Skin of body (tissue), 2 donors: ENCODE data around the gene SMURF1. TPM values are rescaled to one million over a fixed set of nuclear protein-coding genes. Genes with fewer than 3 reads are reported as not detected.
"Not testable (repeated sequence)": the region's sequence is repeated elsewhere in the genome, so short reads cannot be mapped to it uniquely, and the experiment has no call there.

Experiments
- DNase-seq: peaks from one replicate; lab custom pipeline; 2025; lab: John Stamatoyannopoulos, UW
- total RNA-seq: library from RNA; depleted of rRNA; stranded (reverse); fragments of >200 nt; gene quantifications from one replicate; pipeline ENCODE4 v1.2.3, GENCODE V29; 2014

SMURF1 gene
- 15.7 TPM for total RNA-seq

DNA sequence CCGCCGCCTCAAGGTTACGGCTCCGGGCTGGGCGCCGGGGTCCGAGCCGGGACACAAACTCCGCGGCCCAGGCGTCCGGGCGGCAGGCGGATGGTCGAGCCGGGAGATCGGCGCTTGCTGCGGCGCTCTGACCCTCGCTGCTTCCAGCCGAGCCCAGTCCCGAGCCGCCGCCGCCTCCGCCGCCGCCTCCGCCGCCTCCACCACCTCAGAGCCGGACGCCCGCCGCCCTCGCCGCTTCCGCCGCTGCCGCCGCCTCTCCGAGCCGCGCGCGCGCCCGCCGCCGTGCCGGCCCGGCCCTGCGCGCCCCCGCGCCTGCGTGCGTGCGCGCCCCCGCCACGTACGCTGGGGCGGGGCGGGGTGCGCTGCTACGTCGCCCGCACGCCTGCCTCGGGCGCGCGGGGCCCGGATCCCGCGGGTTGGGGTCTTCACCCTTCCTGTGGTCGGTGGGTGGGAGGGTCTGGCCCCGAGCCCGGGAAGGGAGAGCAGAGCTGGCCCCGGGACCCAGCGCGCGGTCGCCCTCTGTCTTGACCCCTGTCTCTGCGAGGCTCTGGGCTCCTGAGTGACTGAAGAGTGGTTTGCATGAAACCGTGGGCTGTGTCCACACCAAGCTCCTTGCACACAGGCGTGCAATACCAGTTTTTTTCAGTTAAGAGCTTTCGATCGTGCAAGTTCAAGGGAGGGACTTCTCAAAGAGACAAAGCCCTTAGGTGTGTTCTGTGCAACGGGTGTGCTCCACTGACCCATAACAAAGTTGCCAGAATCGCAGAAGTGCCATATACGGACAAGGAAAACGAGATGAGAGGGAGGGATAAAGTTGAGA lies at the start of gene SMURF1:
Gene SMURF1, minus strand, starts transcription at position 256 of the 820 bp plus-strand sequence. CDS start 328 bp downstream, outside the sequence.
- peak; percentile 48 for DNase-seq

DNA sequence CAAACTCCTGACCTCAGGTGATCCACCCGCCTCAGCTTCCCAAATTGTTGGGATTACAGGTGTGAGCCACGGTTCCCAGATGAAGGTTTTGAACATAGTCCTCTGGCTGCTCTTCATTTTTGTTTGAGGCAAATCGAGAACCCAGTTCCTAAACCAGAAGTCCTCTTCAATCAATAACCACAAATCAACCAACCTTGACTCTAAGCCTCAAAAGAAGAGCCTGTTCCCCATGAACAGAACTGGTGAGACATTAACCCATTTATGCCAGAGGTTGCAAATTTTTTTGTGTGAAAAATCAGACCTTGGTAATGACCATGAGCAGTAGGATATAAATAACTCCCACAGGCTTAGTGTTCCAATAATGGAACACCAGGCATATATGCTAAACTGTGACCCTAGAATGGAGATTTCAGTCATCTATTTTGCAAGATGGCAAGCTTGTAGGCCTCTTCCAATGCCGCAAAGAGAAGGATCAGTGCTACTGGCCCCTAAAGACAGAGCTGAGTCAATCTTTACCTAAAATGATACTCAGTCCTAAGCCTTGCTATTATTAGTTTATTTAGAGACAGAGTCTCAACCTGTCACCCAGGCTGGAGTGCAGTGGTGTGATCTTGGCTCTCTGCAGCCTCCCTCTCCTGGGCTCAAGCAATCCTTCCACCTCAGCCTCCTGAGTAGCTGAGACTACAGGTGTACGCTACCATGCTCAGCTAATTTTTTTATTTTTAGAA lies 48.1 kb upstream of the SMURF1 start:
- no peak for DNase-seq

DNA sequence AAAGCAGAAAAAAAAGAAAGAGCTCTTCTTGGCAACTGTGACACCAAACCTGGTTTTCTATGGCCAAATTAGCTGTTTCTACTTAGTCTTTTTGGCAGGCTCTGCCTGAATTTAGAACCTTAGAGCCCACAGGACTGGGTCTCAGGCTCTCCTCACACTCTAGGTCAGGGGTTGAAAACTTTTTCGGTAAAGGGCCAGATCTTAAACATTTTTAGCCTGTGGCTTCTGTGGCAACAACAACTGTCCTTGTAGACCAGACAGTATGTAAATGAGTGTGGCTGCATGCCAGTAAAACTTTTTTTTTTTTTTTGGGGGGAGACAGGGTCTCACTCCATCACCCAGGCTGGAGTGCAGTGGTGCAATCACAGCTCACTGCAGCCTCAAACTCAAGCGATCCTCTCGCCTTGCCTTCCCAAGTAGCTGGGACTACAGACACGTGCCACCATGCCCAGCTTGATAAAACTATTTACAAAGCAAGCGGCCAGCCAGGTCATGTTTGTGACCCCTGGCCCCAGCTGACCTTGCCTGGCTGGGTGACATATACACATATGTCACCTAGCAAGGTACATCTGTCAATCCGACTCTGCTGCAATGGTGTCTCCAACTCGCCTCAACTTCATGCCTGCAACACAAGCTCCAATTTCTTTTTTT lies 46.6 kb upstream of the SMURF1 start:
- DNase-seq, result no peak

DNA sequence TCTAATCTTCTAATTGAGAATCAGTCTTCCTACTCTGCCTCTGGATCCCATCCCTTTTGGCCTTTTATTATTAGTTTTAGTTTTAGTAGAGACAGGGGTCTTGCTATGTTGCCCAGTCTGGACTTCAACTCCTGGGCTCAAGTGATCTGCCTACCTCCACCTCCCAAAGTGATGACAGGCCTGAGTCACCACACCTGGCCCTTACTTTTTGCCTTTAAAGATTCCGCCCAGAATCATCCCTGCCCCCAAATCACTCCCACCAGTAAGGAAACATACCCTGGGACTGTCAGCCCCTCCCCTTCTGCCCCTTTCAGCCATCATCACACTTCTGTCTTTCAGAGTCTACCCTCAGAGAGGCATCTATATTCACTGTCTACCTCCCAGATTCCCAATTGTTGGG lies 45.3 kb upstream of the SMURF1 start:
- DNase-seq, result no peak

DNA sequence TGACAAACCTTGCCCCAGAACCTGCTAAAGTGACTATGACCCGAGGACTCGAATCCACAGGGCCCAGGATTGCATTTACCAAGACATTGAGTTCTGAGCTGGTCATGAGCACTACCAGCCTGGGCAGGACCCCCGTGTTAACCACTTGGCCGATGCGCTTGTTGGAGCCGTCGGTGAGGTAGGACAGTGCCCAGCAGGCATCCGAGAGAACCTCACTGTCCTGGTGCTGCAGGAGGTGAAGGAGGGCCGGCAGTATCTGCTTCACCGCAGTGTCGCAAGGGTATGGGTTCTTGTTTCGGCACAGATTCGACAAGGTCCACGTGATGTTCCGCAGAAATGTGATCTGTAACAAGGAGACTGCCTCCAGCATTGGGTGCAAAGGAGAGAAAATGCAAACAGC lies 44.3 kb upstream of the SMURF1 start:
- no peak for DNase-seq

DNA sequence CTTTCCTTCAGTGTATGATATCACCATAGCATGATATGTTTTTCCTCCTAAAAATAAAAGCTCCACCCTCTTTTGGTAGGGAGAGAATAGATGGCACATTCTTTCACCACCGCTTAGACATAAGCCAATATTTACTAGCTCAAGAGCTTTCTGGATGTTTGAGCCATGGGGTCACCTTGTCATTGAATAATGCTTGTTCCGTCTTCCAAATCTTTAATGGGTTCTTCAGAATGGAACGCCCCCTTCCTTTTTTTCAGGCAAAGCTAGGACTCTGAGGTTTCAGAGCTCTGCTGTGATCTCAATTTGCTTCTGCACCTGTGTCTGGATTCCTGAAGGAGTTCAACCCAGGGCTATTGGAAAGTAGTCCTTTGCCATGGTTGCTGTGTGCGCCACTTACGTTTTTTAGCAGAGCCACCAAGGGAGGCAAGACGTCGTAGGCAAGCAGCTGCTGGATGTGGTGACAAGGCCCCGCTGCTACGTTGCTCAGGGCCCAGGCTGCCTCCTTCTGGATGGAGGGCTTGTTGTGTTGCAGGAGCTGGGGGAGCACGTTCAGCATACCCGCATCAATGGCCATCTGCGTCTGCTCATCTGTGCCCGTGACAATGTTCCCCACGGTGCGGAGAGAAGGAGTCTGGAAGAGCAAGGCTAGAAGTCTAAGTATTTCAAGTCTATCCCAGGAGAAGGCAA lies 40.8 kb upstream of the SMURF1 start:
- DNase-seq, result no peak

DNA sequence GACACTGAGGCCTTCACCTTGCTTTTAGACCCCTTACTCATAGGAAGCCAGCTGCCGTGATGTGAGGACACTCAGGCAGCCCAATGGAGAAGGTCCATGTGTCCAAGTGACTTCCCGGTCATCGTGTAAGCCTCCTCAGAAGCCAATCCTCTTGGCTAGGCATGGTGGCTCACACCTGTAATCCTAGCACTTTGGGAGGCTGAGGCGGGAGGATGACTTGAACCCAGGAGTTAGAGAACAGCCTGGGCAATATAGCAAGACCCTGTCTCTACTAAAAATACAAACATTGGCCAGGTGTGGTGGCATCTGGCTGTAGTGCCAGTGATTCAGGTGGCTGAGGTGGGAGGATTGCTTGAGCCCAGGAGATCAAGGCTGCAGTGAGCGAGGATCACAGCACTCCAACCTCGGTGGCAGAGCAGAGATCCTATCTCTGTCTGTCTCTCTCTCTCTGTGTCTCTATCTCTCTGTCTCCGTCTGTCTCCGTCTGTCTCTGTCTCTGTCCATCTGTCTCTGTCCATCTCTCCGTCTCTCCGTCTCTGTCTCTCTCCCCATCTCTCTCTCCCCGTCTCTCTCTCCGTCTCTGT lies 36.3 kb upstream of the SMURF1 start:
- DNase-seq, result no peak

DNA sequence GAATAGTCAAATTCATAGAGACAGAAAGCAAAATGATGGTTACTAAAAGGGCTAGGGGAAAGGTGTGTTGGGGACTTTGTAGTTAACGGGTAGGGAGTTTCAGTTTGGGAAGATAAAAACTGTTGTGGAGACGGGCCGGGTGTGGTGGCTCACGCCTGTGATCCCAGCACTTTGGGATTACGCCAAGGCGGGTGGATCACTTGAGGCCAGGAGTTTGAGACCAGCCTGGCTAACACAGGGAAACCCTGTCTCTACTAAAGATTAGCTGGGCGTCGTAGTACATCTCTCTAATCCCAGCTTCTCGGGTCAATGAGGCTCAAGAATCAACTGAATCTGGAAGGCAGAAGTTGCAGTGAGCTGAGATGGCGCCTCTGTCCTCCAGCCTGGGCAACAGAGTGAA lies 33.3 kb upstream of the SMURF1 start:
- no peak for DNase-seq

DNA sequence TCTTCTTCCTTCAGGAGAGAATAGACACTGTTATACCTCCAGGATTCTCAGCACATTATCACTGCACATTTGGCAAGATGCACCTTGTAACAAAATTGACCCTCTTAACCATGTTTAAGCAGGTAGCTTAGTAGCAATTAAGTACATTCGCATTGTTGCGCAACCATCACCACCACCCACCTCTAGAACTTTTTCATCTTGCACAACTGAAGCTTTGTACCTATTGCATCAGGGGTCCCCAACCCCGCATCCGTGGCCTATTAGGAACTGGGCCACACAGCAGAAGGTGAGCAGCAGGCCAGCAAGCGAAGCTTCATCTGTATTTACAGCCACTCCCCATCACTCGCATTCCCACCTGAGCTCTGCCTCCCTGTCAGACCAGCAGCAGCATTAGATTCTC lies 29.9 kb upstream of the SMURF1 start:
- no peak for DNase-seq

DNA sequence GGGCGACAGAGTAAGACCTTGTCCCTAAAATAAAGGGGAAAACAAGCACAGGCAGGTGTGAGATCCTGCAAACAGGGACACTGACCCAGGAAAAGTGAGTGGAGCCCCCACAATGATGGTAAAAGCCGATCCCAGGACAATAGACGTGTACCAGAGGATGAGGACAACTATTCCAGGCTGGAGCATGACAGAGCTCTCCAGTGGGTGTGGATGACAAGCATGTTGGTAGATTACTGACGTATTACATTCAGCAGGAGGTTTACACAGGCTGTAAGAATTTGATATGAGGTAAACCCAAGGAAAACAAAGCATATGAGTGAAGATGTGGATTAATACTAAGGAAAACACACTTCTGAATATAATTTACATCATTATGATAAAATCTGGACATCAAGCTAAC lies 27.8 kb upstream of the SMURF1 start:
- DNase-seq, result no peak

DNA sequence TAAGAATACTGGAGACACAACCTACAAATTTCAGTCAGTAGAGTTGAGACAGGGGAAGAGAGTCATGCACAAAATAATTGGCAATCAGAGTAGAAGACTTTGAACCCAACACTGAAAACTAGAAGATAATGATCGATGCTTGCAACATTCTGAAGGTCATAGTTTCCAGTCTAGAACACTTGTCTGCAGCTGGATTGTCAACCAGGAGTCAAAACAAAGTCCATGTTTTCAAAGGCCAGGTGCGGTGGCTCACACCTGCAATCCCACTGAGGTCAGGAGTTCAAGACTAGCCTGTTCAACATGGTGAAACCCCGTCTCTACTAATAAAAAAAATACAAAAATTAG lies 26.8 kb upstream of the SMURF1 start:
- DNase-seq, result no peak

DNA sequence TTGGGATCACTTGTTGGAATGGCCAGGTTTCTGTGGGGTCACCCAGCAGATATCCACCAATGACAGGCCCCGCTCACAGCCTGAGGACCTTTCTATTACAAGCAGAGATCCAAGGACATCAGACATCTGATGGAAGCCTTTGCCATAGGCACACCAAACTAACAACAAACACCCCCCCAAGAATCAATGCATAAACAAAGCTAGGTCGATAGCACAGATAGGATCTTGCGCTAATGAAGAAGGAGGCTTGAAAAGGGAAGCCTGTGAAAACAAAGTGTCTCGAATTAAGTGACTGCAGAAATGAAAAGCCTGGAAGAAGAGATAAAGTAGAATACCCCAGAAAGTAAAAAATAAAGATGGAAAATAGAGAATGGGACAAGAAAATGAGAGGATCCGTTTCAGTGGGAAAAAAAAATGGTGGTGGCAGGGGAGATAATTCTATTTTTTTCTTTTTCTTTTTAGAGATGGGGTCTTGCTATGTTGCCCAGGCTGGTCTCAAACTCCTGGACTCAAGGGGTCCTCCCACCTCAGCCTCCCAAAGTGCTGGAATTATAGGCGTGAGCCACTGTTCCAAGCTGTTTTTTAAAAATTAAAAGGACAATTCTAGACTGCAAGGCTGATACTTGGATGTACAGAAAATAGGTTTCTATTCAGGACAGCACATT lies 26.3 kb upstream of the SMURF1 start:
- no peak for DNase-seq

DNA sequence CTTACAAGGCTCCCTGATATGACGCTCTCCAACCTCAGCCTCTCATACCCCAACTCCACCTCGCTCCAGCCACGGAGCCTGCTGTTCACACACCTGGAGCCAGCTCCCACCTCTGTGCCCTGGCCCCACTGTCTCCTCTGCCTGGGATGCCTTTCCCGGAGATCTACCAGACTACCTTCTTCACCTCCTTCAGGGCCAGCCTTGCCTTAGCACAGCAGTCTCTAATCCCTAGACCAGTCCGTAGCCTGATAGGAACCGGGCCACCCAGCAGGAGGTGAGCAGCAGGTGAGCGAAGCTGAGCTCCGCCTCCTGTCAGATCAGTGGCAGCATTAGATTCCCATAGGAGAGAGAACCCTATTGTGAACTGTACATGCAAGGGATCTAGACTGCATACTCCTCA lies 23.2 kb upstream of the SMURF1 start:
- DNase-seq, result no peak

DNA sequence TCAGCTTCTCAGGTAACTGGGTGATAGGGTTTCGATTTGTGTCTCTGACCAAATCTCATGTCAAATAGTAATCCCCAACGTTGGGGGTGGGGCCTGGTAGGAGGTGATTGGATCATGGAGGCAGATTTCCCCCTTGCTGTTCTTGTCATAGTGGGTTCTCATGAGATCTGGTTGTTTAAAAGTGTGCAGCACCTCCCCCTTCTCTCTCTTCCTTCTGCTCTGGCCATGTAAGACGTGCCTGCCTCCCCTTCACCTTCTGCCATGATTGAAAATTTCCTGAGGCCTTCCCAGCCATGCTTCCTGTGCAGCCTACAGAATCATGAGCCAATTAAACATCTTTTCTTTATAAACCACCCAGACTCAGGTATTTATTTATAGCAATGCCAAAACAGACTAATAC lies 21.9 kb upstream of the SMURF1 start:
- no peak for DNase-seq

DNA sequence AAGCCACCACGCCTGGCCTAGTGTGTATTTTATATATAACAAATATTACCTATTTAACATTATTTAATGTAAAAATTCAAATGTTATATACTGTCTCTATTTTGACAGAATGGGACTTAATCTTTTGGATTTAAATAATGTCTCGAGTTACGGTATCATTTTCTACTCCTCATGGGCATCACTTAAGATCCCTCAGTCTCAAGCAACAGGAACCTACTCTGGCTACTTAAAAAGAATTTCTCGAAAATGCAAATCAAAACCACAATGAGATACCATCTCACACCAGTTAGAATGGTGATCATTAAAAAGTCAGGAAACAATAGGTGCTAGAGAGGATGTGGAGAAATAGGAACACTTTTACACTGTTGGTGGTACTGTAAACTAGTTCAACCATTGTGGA lies 19.8 kb upstream of the SMURF1 start:
- DNase-seq, result not testable (repeated sequence)

DNA sequence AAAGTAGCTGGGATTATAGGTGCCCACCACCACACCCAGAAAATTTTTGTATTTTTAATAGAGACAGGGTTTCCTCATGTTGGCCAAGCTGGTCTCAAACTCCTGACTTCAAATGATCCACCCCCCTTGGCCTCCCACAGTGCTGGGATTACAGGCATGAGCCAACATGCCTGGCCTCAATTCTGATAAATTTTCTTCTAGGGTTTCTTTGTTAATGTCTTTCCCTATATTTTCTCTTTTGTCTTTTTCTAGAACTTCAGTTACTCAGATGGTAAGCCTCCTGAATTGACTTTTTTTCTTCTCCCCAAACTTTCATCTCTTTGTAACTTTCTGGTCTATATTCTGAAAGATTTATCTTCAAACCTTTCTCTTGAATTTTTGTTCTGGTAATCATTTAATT lies 12.7 kb upstream of the SMURF1 start:
- DNase-seq, result no peak

DNA sequence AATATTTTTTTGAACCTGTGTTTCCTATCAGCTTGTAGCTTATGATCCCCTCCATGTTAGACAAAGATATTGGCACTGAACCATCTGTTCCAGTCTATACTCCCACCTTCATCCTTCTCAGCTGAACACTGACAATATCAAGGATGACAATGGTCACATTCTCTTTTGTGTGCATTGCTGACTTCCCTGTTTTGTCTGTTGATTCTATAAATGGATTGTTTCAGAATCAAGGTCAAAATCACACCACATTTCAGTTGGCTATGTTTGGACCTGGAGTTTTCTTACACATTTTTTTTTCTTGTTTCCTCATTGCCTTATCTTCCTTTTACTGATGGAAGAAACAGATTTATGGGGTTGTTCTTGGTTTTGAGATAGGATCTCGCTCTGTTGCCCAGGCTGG lies 11.3 kb upstream of the SMURF1 start:
- DNase-seq, result no peak

DNA sequence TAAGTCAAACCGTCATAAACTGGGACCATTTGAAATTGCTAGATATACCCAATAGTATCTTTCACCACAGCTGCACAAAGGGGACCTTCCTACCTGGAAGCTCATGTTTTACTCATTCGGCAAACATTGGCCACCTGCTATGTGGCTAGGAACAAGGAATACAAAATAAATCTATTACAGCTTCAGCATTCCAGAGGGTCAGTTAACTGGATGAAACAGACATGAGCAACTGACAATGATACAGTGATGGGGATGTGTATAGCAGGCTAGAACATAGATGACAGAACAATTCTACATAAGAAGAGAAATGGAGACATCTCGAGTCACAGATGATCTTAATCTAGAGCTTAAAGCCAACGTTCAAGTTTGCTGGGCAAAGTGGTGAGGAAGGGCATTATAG lies 3.1 kb upstream of the SMURF1 start:
- no peak for DNase-seq

DNA sequence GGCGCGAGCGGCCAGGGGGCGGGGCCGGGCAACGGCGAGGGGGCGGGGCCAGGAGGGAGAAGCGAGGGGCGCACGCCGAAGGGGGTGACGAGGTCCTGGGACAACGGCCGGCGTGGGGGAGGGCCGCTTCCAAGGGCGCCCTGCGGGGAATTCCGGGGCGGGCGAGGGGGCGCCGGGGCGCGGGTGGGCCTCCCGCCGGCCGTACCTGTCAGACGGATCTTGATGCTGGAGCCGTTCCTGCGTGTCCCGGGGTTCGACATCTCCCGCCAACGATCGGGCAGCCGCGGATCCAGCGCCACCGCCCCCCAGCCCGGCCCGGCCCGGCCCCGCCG lies 421 bp downstream of the SMURF1 start:
- no peak for DNase-seq

DNA sequence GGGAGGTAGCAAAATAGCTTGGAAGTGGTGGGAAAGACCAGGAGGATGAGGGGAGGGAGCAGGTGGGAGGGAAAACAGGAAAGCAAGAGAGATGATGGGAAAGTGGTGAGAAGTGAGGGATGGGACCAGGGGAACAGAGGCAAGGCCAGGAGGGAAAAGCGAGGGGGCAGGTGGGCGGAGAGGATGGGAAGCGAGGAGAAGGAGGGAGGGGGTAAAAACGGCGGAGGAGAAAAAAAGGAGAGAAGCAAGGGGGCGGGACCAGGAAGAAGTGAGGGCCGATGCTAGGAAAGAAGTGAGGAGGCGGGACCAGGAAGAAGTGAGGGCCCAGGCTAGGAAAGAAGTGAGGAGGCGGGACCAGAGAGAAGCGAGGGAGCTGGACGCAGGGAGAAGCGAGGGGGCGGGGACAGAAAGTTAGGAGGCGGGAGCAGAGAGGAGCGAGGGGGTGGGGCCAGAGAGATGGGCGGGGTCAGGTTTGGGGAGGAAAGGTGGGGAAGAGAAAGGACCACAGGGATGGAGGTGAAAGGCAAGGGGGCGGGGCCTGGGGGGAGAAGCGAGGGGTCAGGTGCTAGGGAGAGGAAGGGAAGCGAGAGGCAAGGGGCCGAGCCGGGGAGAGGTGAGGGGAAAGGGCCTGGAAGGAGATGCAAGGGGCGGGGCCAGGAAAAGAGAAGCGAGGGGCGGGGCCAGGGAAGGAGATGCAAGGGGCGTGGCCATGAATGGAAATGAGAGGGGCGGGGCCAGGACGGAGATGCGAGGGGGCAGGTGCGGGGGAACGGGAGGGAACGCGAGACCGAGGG lies 984 bp downstream of the SMURF1 start:
- peak; percentile 81 for DNase-seq
